Tibial nerve (tissue), 4 donors: ENCODE results near the gene ADH7. TPM values are rescaled to one million over a fixed set of nuclear protein-coding genes. Genes with fewer than 3 reads are reported as not detected.

ENCODE experiments used
- DNase-seq, 2 donors: peaks; one replicate each; pipeline ENCODE4 v3.0.0-alpha.2; 2019; ENCODE audit warnings: low spot score in 2 of 2
- H3K27ac ChIP-seq, 4 donors: fragments of 200-600 bp; sonication (generic) in 3 of 4; one replicate each; pipeline ENCODE4 v1.5.1; 2017 to 2019; ENCODE audit warnings: mild to moderate bottlenecking in 1 of 4
- H3K27me3 ChIP-seq, 2 donors: fragments of 200-600 bp; sonication (generic) in 1 of 2; one replicate each; pipeline versions ENCODE4 v1.5.1 to v1.6.0; 2017 to 2019
- H3K36me3 ChIP-seq, 3 donors: fragments of 200-600 bp; sonication (generic); one replicate each; pipeline ENCODE4 v1.5.1; 2018 to 2019
- H3K4me1 ChIP-seq, 4 donors: fragments of 200-600 bp; sonication (generic) in 3 of 4; one replicate each; pipeline ENCODE4 v1.5.1; 2017 to 2019
- H3K4me3 ChIP-seq, 4 donors: fragments of 200-600 bp; sonication (generic) in 3 of 4; one replicate each; pipeline ENCODE4 v1.5.1; 2017 to 2019; ENCODE audit warnings: mild to moderate bottlenecking in 1 of 4, moderate library complexity in 1 of 4
- H3K9me3 ChIP-seq, 4 donors: fragments of 200-600 bp; sonication (generic) in 3 of 4; one replicate each; pipeline ENCODE4 v1.5.1; 2017 to 2019
- CTCF ChIP-seq, 5 experiments: fragments of 200-600 bp in 3 of 5; fragments of 450-650 bp in 2 of 5; sonication (generic) in 3 of 5; IDR thresholded peaks; one replicate each; pipeline ENCODE4 v1.5.1; 2016 to 2019; ENCODE audit warnings: antibody characterized with exemption in 5 of 5, mild to moderate bottlenecking in 3 of 5, moderate library complexity in 2 of 5
- EP300 ChIP-seq, 2 donors: sonication (generic); formaldehyde crosslinking; IDR thresholded peaks; one replicate each; pipeline ENCODE4 v1.6.1; 2017; ENCODE audit warnings: antibody characterized with exemption in 2 of 2, mild to moderate bottlenecking in 1 of 2
- POLR2A ChIP-seq, 2 donors: fragments of 450-650 bp; IDR thresholded peaks; one replicate each; pipeline ENCODE4 v1.6.1; 2017; ENCODE audit warnings: antibody characterized with exemption in 2 of 2, mild to moderate bottlenecking in 2 of 2, moderate library complexity in 2 of 2
- WGBS, 2 donors: methylation state at CpG; one replicate each; pipeline ENCODE4 v1.1.5; 2018; 5-methylcytosine and 5-hydroxymethylcytosine counted together
- total RNA-seq, 4 donors: library from RNA; depleted of rRNA; stranded (reverse); fragments of >200 nt; gene quantifications; one replicate each; pipeline ENCODE4 v1.1.0, GENCODE V29; 2016

Gene ADH7
- total RNA-seq, 4 donors from 2014 or later: not detected

GRCh38 chr4:99447079-99447478 is 11.9 kb upstream of the ADH7 start:
- 17 to 19% methylated on average over 3 of the region's 3 CpGs for WGBS, 2 donors
- H3K36me3 ChIP-seq: no peaks in the 10 kb centered on the region
- H3K27me3 ChIP-seq: no peaks in the 10 kb centered on the region
- H3K4me3 ChIP-seq: no peak overlapping the region
- no peak overlapping the region for H3K27ac ChIP-seq
- H3K4me1 ChIP-seq: no peaks in the 10 kb centered on the region
- DNase-seq: no peak
- TF ChIP-seq POLR2A (IDR thresholded peaks at IDR 0.05) (no peak), EP300 (IDR thresholded peaks at IDR 0.05) (no peak)
- H3K9me3 ChIP-seq: peaks cover 0 to 9% (median 0%) of the 10 kb centered on the region in 4 donors

GRCh38 chr4:99438405-99438780 is 3.3 kb upstream of the ADH7 start:
- no peak overlapping the region for H3K27ac ChIP-seq
- TF ChIP-seq CTCF (IDR thresholded peaks at IDR 0.05) (no peak), POLR2A (IDR thresholded peaks at IDR 0.05) (no peak), EP300 (IDR thresholded peaks at IDR 0.05) (no peak)
- H3K36me3 ChIP-seq: no peaks in the 10 kb centered on the region
- H3K4me3 ChIP-seq: no peak overlapping the region
- WGBS, 2 donors: 58 to 62% methylated on average over 4 of the region's 4 CpGs
- peaks cover 0 to 16% (median 0%) of the 10 kb centered on the region in 4 donors for H3K4me1 ChIP-seq
- H3K9me3 ChIP-seq: no peaks in the 10 kb centered on the region
- H3K27me3 ChIP-seq: no peaks in the 10 kb centered on the region
- no peak for DNase-seq

- 76 to 79% methylated on average over 5 of the region's 5 CpGs for WGBS, 2 donors
- Histone ChIP-seq H3K27ac (peak overlapping the region in 1 of 4 donors; percentile 44), H3K9me3 (no peaks in the 10 kb centered on the region), H3K27me3 (no peaks in the 10 kb centered on the region), H3K4me3 (no peak overlapping the region), H3K36me3 (no peaks in the 10 kb centered on the region), H3K4me1 (peaks cover 0 to 16% (median 0%) of the 10 kb centered on the region in 4 donors)
- TF ChIP-seq POLR2A (IDR thresholded peaks at IDR 0.05) (no peak), EP300 (IDR thresholded peaks at IDR 0.05) (no peak), CTCF (IDR thresholded peaks at IDR 0.05) (no peak)
- no peak for DNase-seq
Measured at GRCh38 chr4:99437723-99438404, 2.7 kb upstream of the ADH7 start.

GRCh38 chr4:99436976-99437722 is 2.0 kb upstream of the ADH7 start:
- no peak for DNase-seq
- no peaks in the 10 kb centered on the region for H3K9me3 ChIP-seq
- no peaks in the 10 kb centered on the region for H3K36me3 ChIP-seq
- peaks cover 0 to 16% (median 0%) of the 10 kb centered on the region in 4 donors for H3K4me1 ChIP-seq
- WGBS, 2 donors: 81% methylated on average over 3 of the region's 3 CpGs
- TF ChIP-seq POLR2A (IDR thresholded peaks at IDR 0.05): no peak
- TF ChIP-seq CTCF (IDR thresholded peaks at IDR 0.05): no peak
- TF ChIP-seq EP300 (IDR thresholded peaks at IDR 0.05): no peak
- peak overlapping the region in 1 of 4 donors; percentile 44 for H3K27ac ChIP-seq
- H3K27me3 ChIP-seq: no peaks in the 10 kb centered on the region
- H3K4me3 ChIP-seq: no peak overlapping the region

- 76 to 77% methylated on average over 2 of the region's 2 CpGs for WGBS, 2 donors
- Histone ChIP-seq H3K27me3 (no peaks in the 10 kb centered on the region), H3K4me3 (no peak overlapping the region), H3K36me3 (no peaks in the 10 kb centered on the region), H3K9me3 (no peaks in the 10 kb centered on the region), H3K27ac (no peak overlapping the region), H3K4me1 (peaks cover 0 to 16% (median 0%) of the 10 kb centered on the region in 4 donors)
- no peak for DNase-seq
- TF ChIP-seq CTCF (IDR thresholded peaks at IDR 0.05) (no peak), POLR2A (IDR thresholded peaks at IDR 0.05) (no peak), EP300 (IDR thresholded peaks at IDR 0.05) (no peak)
Measured at GRCh38 chr4:99436462-99436861, 1.3 kb upstream of the ADH7 start.
